Spleen (tissue), 7 donors: ENCODE results near the gene CASP6.
"Not testable (repeated sequence)": the region's sequence is repeated elsewhere in the genome, so short reads cannot be mapped to it uniquely, and the experiment has no call there.

ENCODE experiments used
- CTCF ChIP-seq, 11 experiments: fragments of 200-600 bp in 7 of 11; fragments of 450-650 bp in 4 of 11; sonication (generic) in 4 of 11; IDR thresholded peaks in 8 of 11; conservative IDR thresholded peaks in 3 of 11; 1 replicate in 7 of 11; 2 replicates in 4 of 11; pipeline versions ENCODE4 v1.4.0 to v1.8.0; 2016 to 2021; ENCODE audit warnings: antibody characterized with exemption in 11 of 11, inconsistent platforms in 4 of 11, mild to moderate bottlenecking in 1 of 11
- POLR2A ChIP-seq, 3 donors: fragments of 450-650 bp; IDR thresholded peaks; one replicate each; pipeline ENCODE4 v1.5.1; 2017; ENCODE audit warnings: antibody characterized with exemption in 3 of 3, mild to moderate bottlenecking in 1 of 3
- donor health status: DM: no; HTN: no; CAD: no; lungs with moderate emphysema.
- donor health status: DM: no; HTN: no; CAD: no.
- donor health status: DM: no; HTN: no; CAD: no.

DNA sequence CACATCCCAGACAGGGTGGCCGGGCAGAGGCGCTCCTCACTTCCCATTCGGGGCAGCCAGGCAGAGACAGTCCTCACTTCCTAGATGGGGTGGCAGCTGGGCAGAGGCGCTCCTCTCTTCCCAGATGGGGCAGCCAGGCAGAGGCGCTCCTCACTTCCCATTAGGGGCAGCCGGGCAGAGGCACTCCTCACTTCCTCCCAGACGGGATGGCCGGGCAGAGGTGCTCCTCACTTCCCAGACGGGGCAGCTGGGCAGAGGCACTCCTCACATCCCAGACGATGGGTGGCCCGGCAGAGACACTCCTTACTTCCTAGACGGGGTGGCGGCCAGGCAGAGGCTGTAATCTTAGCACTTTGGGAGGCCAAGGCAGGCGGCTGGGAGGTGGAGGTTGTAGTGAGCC lies 24.3 kb downstream of the CASP6 start:
- not testable (repeated sequence) for TF ChIP-seq CTCF (IDR thresholded peaks at IDR 0.05 in 8 of 11, conservative IDR thresholded peaks at IDR 0.05 in 3 of 11); POLR2A (IDR thresholded peaks at IDR 0.05)
